NCI-H82 treated with DMSO at 0.1 percent for 48 hours (cell line): ENCODE data around the gene BUB1.
A peak's percentile ranks its signal among the peaks of the same experiment; 100 is the strongest.
"Not testable (repeated sequence)": the region's sequence is repeated elsewhere in the genome, so short reads cannot be mapped to it uniquely, and the experiment has no call there.

Source experiments
- DNase-seq: peaks from one replicate; lab custom pipeline; 2025; ENCODE audit not compliant: unreplicated experiment; lab: John Stamatoyannopoulos, UW

BUB1 gene

DNA sequence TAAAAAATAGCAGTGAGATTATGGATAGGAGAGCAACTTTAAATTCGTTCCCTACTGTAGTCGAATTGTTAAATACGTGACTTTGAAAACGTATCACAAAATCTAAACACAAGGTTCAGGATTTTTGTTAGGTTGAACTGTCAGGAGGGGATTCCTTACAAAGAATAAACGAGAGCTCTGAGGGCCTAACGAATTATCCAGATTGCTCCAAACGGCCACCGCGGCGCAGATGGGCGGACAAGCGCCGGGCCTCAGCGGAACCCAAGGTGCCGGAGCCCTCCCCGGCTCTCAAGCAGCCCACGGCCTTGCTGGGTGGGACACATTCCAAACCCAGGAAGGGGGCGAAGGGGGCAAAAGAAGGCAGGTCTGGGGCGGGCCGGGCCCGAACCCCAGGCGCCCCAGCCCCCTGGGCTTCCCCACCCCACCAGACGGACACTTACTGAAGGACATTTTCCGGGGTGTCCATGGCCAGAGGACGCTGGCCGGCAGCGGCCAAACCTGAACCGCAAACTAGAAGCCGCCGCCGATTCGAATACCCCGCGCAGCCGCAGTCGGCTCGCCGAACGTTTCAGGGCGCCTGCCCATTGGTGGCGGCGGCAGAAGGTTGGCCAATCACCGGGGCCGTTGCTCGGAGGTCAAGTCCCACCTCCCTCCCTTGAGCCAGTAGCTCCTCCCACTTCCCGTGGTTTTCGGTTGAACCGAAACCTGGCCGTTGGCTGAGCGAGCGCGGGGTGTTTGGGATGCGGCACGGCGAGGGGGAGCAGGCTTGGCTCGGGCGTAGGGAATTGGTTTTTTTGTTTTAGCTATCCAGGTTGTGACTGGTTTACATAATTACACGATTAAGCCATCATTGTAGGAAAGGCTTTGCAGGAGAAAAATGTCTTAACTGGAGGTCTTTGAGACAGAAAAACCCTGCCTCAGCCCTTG is at the start of gene BUB1:
Gene BUB1, minus strand, starts transcription at position 534 of the 927 bp plus-strand sequence. Its CDS starts 68 bp downstream, at position 466.
- peak; percentile 87 for DNase-seq

DNA sequence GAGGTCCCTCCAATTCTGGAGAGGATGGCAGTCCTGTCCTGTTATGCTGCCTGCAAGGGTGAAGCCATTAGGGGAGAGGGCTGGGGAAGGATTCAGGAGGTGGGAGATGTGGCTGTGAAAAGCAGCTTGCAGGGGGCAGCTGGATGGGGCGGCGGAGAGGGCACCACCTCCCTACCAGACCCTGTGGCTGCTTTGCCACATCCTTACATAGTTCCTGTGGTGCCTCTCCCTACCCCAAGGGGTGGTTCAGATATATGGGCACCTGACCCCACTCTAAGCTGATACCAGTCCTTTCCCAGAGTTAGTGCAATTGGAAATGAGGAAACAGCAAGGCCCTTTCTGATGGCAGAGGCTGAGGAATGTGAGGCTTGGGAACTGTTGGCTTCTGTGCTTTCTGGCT is 48.4 kb upstream of the BUB1 start:
- DNase-seq, result no peak

DNA sequence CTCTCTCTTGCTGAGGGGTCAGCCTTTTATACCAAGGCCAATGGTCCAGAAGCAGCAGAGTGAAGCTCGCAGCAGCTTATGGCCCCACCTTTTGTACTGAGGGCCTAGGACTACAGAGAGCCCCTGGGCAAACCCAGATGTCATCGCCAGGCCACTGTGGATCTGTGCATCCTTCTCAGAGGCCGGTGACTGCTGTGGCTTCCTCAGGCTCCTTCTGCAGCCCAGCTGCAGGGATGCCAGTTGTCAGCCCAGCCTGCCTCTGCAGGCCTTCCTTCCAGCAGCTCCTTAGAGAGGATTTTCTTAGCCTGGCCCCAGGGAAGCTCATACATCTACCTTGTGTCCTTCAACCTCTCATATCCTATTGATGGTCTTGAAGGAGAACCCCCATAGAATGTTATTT is 48.0 kb upstream of the BUB1 start:
- DNase-seq, result no peak

DNA sequence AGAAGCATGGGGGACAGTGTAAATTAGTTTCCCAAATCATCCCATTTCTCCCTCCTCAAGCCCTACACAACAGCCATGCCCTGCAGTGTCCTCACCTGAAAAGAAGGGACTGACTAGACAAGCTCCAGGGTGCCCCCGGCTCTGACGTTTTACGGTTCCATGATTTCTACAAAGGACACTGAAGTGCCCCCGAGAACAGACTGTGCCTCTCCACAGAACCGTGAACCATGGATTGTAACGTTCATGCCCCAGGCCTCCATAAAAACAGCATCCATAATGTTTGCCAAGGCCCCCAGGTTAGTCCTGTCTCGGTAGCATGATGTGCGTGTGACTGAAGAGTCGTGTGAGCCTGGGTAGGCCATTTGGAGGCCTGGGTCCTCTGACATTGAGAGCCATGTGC is 47.5 kb upstream of the BUB1 start:
- DNase-seq, result no peak

DNA sequence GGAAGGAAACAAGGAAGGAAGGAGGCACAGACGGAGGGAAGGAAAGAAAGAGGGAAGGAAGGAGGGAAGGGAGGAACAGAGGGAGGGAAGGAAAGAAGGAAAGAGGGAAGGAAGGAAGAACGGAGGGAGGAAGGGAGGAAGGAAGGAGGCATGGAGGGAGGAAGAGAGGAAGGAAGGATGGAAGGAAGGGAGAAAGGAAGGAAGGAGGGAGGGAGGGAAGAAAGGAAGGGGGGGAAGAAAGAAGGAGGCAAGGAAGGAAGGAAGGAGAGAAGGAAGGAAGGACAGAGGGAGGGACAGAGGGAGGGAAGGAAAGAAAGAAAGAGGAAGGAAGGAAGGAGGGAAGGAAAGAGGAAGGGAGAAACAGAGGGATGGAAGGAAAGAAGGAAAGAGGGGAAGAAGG is 47.0 kb upstream of the BUB1 start:
- DNase-seq, result no peak

DNA sequence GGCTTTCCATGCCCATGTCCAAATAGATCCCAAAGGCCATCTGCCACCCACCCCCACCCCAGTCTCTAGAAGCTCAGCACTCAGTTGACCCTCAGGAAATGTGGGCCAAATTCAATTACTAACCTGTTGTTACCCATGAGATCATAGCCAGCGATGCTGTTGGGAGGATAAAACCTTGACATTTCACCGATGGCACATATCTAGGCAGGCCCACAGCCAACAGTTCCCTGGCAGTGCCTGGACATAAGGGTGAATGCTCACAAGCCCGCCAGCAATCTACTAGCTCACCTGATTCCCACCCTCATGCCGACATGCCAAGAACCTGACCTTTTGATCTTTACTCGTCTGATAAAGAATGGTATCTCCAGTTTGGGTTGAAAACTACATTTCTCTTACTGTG is 42.7 kb upstream of the BUB1 start:
- DNase-seq, result no peak

DNA sequence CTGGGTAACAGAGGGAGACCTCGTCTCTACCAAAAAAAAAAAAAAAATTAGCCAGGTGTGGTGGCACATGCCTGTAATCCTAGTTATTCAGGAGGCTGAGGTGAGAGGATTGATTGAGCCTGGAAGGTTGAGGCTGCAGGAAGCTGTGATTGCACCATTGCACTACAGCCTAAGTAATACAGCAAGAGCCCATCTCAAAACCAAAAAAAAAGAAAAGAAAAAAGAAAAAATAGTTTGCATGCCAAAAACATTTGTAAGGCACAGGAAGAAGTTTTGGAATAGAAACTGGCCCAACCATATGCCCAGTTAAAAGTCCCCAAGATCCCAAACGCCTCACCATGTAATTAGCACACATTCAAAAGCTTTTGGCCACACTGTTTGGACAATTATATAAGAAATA is 41.1 kb upstream of the BUB1 start:
- no peak for DNase-seq

DNA sequence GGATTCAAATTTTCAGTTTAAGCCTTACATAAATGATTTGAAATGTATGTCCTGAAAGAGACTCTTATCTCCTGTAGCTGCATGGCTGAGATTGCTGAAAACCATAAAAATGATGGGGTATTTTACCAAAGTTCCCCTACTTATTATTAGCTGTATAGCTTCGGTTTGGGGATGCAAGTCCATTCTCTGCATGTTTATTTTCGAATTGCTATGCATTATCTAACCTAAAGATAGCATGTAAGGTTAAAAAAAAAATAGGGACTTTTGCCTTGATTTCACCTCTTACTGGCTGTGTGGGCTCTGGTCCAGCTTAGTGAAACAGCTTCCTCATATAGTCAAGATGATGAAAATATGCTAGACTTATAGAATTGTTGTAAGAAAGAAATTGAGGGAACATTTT is 40.5 kb upstream of the BUB1 start:
- DNase-seq, result no peak

DNA sequence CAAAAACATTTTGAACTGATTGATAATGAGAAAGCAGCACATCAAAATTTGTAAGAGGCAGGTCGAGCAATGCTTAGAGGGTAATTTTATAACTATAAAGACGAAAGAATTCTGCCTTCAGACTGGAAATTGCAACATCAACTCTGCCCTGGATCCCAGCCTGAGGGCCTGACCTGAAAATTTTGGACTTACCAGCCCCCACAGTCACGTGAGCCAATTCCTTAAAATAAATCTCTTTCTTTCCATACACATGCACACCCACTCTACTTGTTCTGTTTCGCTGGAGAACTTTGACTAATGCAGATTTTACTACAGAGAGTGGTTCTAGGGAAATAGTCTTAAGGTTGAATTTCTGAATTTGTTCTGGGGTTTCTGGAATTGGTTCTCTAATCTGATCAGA is 39.9 kb upstream of the BUB1 start:
- DNase-seq, result no peak

DNA sequence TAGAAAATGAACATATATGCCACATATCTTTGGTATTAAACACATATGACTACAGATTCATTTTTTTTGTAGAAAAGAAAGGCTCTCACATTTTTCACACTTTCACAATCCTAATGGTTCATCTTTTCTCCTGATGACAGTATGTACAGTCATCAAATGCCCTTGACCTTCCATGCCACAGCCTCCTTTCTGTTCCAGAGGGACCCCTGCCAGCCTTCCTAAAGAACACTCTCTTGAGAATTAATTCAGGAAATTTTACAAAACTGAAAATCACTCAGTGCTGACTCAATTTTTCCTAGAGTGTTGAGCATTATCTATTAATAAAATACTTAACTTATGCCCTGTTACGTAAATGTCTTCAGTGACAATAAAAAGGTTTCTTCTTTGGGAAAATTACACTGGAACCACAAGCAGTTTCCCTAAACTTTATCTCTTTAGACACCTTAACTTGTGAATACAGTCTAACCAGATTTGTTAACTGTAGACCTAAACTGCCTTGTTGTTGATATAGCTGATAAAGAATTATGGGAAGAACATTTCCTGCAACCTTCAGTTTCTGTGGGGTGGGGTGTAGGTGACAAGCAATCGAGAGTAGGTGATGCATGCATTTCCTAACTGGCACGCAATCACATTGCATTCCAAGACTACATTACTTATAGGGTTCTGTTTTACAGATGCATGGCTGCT is 39.2 kb upstream of the BUB1 start:
- DNase-seq, result no peak

DNA sequence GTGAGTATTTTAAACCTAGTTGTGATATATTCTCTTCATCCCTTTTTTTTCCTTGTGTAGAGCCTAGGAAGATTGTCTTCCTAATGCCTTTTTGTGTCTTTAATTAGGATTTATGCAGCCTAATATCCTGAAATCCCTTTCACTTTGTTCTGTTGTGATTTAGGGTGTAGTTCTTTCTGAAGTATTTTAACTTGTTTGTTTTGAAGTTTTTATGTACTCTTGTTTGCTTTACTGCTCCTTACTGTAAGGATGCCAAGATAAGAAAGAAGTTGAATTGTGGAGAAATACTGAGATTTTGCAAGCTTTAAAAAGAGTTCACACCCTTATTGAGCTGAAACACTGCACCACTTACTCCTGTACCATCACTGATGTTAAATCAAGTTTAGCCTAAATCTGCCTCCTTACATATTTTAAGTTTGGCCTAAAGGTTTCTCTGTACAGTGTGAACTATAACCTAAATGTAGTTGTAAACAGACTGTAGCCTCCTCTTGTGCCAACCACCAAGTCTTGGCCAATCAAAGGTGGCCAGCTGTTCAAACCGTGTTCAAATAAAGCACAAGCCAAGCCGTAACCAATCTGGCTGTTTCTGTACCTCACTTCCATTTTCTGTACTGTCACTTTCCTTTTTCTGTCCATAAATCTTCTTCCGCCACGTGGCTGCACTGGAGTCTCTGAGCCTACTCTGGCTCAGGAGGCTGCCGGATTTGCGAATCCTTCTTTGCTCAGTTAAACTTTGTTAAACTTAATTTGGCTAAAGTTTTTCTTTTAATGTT is 36.8 kb upstream of the BUB1 start:
- DNase-seq, result no peak

DNA sequence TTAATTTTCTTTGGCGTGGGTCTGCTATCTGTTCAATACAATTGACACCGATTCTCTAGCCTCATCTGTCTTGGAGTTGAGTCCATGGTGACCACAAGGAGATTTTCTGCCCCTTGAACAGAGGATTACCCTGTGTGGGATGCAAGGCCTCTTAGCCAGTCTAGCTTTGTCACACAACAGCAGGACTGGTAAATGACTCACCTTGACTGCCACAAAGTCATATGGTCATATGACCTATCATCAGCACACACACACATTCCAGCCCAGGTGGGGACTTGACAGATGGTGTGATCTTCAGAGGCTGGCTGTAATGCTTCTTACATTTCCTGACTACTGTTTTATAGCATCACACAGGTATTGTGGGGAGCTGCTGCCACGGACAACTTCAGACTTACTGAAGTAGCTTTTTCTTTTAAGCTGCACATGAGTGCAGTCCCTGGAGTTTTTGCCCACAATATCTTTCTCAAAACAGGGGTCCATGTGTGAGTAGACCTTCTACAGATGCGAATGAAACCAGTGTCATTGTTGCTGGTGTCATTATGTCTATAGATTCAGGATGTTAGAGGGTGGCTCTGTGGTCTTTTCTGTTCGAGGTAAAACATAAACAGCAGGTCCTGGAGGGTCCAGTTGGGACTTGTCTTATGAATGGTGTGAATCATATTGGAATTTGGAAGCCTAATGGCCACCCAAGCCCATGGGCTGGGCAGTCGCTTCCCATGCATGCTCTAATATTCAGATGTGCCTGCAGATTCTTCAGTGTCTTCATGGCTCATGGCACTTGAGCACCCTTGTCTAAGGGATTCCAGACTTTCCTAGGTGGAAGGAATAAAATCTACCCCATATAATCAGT is 35.9 kb upstream of the BUB1 start:
- DNase-seq, result no peak

DNA sequence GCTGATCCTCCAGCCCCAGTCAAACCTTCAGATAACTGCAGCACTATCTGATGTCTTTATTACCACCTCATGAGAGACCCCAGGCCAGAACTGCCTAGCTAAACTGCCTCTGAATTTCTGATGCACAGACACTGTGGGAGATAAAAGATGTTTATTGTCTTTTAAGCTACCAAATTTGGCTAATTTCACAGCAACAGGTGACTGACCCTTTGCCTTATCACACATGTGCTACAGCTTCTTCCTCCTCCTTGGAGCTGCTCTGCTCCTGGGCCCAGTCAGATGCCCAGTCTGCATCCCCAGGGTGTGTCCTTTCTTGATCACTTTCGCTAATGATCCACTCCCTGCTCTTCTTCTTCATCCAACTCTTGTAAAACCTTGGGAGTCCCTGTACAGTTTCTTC is 34.9 kb upstream of the BUB1 start:
- DNase-seq, result no peak

DNA sequence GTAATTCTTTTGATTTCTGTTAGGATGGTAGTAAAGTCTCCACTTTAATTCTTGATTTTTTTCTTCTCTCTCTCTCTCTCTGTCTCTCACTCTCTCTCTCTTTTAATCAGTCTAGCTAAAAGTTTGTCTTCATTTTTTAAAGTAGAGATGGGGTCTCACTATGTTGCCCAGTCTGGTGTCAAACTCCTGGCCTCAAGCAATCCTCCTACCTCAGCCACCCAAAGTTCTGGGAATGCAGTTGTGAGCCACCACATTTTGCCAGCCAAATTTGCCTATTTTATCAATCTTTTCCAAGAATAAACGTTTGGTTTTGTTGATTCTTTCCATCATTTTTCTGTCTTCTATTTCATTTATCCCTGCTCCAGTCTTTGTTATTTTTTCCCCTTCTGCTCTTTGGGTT is 30.6 kb upstream of the BUB1 start:
- no peak for DNase-seq

DNA sequence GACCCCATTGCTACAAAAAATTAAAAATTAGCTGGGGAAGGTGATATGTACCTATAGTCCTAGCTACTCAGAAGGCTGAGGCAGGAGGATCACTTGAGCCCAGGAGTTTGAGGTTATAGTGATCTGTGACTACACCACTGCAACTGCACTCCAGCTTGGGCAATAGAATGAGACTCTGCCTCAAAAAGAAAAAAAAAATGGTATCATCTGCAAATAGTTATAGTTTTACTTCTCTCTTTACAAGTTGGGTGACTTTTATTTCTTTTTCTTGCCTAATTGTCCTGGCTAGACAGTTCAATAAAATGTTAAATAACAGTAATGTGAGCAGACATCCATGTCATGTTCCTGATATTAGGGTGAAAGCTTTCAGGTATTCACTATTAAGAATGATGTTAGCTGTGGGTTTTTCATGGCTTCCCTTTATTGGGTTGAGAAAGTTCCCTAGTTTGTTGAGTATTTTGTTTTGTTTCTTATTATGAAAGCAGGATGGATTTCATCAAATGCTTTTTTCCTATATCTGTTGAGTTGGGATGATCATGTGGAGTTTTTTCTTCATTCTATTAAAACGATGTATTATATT is 29.6 kb upstream of the BUB1 start:
- no peak for DNase-seq

DNA sequence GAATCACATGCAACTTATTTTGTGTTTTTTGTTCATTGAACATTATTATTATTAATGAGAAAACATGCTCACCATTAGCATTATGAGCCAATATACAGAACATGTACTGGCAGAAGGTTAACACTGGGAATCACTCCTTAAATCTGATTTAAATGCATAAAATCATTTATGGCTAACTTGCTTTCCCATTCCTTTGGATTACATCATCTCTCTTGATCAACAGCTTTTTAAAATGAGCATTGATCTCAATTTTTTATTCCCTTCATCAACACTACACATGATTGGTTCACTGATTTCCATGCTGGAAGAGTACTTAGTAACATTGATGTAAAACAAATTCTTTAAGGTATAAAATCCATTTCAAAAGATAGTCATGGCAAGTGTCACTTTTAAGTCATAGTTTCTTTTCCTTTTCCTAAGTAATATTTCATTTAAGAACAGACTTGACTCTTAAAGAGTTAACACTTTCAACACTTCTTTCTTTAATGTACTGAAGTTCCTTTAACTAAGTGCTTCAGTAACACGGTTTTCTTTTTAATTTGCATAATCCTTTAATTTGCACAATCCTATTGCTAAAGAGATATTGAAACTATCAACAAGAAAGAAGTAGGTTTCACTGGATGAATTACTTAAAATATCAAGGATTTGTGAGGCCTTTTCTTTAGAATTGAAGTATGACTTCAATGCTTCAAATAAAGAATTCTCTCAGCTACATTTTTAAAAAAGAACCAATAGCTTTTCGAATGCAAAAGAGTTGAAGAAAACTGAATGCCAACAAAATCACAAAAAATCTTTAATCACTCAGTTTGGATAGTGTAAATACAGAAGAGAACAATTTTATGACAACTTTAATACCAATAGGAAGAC is 24.9 kb upstream of the BUB1 start:
- DNase-seq, result no peak

DNA sequence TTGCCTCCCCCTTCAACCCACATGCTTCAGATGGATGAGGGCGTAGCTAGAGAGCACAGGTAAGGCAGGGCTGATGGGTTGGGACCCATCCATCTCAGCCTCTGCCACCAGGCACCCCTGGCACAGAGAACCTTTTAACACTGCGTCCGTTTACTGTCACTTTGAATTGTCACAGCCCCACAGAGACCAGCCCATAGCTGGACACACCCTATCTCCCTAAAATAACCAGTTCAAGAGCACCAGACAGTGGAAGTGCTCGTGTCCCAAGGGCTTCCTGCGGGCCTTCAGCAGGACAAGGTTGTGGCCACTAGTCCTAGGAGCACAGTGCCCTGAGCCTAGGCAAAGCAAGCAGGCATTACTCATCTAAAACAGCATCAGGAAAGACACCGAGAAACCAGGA is 20.4 kb upstream of the BUB1 start:
- not testable (repeated sequence) for DNase-seq

DNA sequence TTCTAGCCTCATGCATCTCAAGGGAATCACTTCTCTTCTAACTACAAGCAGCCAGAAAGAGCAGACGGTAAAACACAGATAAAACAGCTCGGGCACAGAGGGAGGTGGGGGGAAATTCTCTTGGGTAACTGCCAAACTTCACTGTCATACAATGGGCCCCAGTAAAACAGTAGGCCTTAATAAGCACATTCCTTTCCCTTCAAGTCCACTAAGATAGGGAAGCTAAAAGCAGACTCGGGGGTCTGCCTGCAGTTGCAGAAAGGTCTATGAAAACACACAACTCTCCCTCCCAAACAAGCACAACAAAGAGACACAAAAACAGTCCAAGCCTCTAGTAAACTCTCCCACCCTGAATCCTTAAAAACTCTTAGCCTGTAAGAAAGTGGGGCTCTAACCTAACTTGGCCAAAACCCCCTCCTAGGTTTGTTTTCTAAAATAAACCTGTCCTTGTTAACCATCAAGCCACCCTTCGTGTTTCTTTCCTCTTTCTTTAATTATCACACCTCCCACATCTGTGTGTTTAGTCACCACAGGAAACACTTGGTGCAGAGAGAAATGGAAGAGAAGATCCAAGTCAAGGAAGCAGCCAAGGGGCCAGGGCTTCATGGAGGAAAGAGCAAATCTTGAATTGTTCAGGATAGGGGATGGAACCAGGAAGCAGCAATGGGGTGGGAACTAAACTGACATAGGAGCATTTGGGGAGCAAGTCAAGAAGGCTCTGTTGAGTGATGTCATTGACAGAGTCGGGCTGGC is 17.5 kb upstream of the BUB1 start:
- DNase-seq, result not testable (repeated sequence)
